ENCODE measurements around the gene VSIG2.

The VSIG2 gene

GRCh38 chr11:124752471-124753102, 532 bp upstream of the VSIG2 start:
- in situ Hi-C loops (cut with HindIII; ENCODE audit: low pct_ligation_motif_present, low pct_unique_long_range_greater_than_20kb, low sequenced_read_pairs) = no loop called here

DNA sequence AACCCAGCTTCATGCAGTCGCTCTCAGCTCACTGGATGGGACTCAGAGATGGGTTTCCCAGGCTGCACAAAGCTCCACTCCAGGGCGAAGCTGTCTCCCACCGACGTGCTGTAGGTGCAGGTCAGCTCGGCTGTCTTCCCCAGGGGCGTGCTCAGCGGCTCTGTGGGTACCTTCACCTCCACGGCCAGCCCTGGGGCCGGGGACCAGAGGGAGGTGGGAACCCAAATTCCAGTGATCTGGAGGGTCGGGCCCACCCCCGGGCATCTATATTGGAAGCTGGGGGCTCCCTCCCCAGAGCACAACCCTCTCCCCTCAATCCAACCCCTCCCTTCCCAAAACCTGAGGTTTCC, 689 bp downstream of the VSIG2 start:
- DNase-seq = no peak

More at GRCh38 chr11:124752471-124753102, 532 bp upstream of the VSIG2 start:
- DNase-seq = no peak

DNA sequence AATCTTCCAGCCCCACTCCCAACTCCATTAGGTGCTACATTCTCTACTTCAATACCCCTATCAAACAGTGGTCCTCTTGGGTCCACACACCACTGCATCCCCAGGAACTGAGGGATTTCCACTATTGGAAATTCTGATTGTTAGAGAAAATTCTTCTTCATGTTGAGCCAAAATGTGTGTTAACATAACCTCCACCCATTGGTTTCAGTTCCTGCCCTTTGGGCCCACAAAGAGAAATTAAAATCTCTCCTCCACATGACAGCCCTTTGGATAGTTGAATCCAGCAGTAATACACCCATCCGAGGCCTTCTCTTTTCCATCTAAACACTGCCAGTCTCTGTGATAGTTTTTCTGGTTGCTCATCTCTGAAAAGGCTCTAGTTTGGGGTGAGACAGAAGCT, 2.1 kb downstream of the VSIG2 start:
- in situ Hi-C loops (cut with HindIII; ENCODE audit: low pct_ligation_motif_present, low pct_unique_long_range_greater_than_20kb, low sequenced_read_pairs) = no loop called here
- no peak for DNase-seq

More for the DNA sequence above, 689 bp downstream of the VSIG2 start:
- in situ Hi-C loops (cut with HindIII; ENCODE audit: low pct_ligation_motif_present, low pct_unique_long_range_greater_than_20kb, low sequenced_read_pairs) = no loop called here

DNA sequence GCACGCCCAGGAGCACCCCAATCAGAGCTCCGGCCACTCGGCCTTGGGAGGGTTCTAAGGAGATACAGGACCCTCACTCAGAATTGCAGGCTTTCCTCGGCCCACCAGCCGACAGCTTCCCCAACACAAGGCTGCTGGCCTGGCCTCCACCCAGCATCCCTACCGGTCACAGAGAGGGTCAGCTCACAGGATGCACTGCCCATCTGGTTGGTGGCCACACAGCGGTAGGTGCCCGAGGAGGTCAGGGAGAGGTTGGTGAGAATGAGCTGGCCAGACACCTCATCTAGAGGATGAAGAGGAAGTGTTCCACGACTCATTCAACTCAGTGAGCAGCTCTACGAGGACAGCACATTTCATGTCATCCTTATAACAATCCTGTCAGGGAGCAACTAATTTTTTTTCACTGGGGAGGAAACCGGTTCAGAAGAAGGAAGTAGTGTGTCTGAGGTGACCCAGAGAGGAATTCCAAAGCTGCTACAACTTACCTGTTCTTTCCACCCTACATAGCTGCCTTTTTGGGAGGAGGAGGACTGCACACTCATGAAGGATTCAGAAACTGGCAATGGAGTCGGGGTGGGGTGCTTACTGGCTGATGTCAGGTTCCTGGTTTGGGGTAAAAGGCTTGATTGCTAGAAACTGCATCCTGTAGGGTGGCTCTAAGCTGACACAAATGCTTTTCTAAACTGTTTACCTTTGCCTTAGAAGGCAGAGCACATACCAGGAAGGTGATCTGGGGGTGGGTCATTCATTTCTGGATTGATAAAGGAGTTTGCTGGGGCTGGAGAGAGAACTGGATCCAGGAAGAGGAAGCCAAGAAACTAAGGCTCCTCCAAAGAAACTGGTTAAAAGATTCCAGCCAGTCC, 3.3 kb downstream of the VSIG2 start:
- in situ Hi-C loops (cut with HindIII; ENCODE audit: low pct_ligation_motif_present, low pct_unique_long_range_greater_than_20kb, low sequenced_read_pairs) = no loop called here
- peak; percentile 21 for DNase-seq

- no peak for DNase-seq
- in situ Hi-C loops (cut with HindIII; ENCODE audit: low pct_ligation_motif_present, low pct_unique_long_range_greater_than_20kb, low sequenced_read_pairs) = no loop called here
Observed at GRCh38 chr11:124748100-124748418, 4.0 kb downstream of the VSIG2 start.

- DNase-seq = no peak
- in situ Hi-C loops (cut with HindIII; ENCODE audit: low pct_ligation_motif_present, low pct_unique_long_range_greater_than_20kb, low sequenced_read_pairs) = no loop called here
Observed at GRCh38 chr11:124747406-124748099, 4.5 kb downstream of the VSIG2 start.

GRCh38 chr11:124746621-124747243, 5.3 kb downstream of the VSIG2 start:
- in situ Hi-C loops (cut with HindIII; ENCODE audit: low pct_ligation_motif_present, low pct_unique_long_range_greater_than_20kb, low sequenced_read_pairs) = no loop called here

GRCh38 chr11:124745835-124746620, 6.0 kb downstream of the VSIG2 start:
- in situ Hi-C loops (cut with HindIII; ENCODE audit: low pct_ligation_motif_present, low pct_unique_long_range_greater_than_20kb, low sequenced_read_pairs) = no loop called here
- peak; percentile 38 for DNase-seq

More at GRCh38 chr11:124746621-124747243, 5.3 kb downstream of the VSIG2 start:
- DNase-seq = peak; percentile 87

- no peak for DNase-seq
- in situ Hi-C loops (cut with HindIII; ENCODE audit: low pct_ligation_motif_present, low pct_unique_long_range_greater_than_20kb, low sequenced_read_pairs) = no loop called here
Observed at GRCh38 chr11:124745270-124745834, 6.7 kb downstream of the VSIG2 start.

- in situ Hi-C loops (cut with HindIII; ENCODE audit: low pct_ligation_motif_present, low pct_unique_long_range_greater_than_20kb, low sequenced_read_pairs) = no loop called here
Observed at GRCh38 chr11:124743050-124743449, 9.0 kb downstream of the VSIG2 start.

GRCh38 chr11:124742555-124742954, 9.5 kb downstream of the VSIG2 start:
- DNase-seq = no peak
- in situ Hi-C loops (cut with HindIII; ENCODE audit: low pct_ligation_motif_present, low pct_unique_long_range_greater_than_20kb, low sequenced_read_pairs) = no loop called here

More at GRCh38 chr11:124743050-124743449, 9.0 kb downstream of the VSIG2 start:
- DNase-seq = no peak

DNA sequence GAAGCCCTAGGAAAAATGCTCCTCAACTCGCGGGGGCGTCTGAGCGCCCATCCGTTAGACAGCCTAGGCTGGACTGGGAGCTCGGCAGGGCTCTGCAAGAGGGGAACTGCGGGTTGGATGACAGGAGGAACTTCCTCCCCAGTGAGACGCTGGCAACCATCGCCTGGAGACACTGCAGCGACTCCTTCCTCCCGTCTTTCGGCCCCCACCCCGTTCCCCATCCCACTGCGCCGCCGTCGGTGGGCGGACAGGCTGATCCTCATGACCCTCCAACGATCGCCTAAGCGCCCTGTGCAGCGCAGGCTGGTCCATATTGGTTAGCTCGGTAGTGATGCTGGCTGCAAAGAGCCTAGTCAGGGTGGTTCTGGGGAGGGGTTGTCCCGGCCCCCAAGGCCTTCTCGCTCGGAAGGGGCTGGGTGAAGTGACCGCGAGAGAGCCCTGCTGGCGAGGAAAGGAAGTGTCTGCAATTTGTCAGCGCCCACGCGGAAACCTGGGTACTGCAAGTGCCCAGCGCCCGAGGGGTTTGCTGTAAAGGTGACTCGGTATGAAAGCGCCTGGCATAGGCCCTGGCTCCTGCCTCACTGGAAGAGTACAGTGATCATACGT, 11.7 kb downstream of the VSIG2 start:
- in situ Hi-C loops (cut with HindIII; ENCODE audit: low pct_ligation_motif_present, low pct_unique_long_range_greater_than_20kb, low sequenced_read_pairs) = no loop called here
- DNase-seq = peak; percentile 25

DNA sequence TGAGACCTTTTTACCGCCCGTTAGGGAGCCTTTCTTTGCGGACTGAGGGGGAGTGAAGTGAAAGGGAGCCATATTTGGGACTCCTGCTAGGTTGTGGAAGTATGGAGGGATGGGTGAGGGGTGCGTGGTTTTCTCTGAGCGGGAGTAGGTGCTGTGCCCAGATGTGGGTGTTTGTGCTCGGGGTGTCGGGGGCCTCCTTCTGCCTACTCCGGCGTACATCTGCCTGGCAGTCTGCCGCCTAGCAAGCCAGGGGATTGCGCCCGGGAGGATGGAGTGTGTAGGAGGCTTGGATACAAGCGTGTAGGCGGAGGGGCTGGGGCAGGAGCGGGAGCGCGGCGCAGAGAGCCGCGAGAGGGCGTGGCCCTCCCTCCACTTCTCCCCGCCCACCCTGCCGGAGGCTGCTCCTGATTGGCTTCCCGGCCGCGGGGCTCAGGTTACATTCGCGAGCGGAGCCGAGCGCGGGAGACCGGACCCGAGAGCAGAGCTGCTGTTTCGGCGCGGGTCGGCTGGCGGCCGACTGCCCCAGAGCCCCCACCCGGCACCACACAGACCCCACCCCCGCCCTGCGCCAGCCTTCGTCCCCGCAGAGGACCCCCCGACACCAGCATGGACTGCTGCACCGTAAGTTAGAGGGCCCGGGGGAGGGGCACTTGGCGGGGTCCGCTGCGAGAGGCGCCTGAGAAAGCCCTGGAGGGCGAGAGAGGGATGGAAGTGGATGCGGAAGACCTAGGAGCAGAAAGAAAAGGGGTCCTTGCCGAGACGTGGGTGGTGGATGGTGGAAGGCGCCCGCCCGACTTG, 12.4 kb downstream of the VSIG2 start, which contains the start of gene NRGN:
NRGN (plus strand) TSS at position 464 of the 798 bp plus-strand sequence; CDS start at position 607, 143 bp downstream.
- in situ Hi-C loops (cut with HindIII; ENCODE audit: low pct_ligation_motif_present, low pct_unique_long_range_greater_than_20kb, low sequenced_read_pairs) = no loop called here
- DNase-seq = peak; percentile 90

DNA sequence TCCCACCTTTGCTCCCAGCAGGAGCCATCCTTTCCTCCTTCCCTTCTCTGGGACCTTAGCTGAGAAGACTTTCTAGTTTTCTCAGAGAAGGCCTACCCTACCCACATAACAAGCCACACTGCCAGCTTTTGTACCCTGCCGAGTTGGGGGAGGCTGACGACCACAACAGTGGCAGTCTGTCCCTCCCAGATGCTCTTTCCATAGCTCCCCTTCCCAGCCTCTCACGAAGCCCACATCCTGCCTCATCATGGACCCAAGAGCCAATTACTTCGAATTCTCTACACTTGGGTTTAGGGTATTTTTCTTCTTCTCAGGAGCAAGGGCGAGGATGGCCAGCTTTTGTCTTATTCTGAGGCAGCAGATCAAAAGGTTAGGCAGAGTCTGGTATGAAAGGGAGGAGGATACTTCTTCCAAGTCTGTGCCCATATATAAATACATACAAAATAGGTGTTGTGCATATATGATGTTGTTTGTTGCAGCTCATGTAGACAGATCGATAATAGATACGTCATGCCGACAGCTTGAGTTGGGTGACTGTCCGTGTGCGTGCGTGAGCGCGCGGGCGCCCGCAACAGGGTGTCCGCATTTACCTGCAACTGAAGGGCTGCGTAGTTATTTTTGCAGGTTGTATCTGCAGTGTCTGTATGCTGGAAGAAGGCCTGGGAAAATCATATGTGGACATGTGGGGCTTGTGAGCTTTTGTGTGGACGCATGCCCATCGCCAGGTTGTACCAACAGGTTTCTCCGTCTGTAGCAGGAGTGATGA, 13.2 kb downstream of the VSIG2 start:
- DNase-seq = no peak
- in situ Hi-C loops (cut with HindIII; ENCODE audit: low pct_ligation_motif_present, low pct_unique_long_range_greater_than_20kb, low sequenced_read_pairs) = no loop called here

DNA sequence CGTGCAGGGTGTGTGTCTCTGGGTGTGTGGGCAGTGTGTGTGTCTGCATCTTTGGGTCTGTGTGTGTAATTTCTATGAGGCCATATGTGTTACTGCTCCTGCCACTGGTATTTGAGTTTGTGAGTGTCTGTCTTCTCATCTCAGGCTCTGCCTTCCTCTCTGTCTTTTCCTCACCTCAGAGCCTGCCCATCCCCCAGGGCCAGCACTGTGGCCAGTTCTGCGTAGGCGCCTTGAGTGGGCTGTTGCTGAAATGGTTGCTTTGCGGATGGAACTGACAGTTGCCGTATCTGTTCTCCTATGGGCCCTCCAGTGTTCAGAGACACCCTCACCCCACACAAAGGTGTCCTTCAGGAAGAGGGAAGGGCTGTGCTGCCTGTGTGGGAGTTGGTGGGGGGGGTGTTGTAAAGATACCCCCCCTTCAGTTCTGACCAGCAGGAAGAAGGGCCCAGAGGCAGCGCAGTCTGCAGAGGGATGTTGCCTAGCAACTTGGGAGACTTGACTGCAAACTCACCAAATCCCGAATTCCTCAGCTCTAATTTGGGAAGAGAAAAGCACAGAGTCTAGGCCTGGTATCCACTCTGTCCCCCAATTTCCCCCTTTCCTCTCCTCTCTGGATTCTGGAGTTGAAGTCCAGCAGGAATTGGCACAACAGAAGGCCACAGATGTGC, 14.3 kb downstream of the VSIG2 start:
- in situ Hi-C loops (cut with HindIII; ENCODE audit: low pct_ligation_motif_present, low pct_unique_long_range_greater_than_20kb, low sequenced_read_pairs) = no loop called here
- DNase-seq = no peak

GRCh38 chr11:124736736-124737135, 15.3 kb downstream of the VSIG2 start:
- in situ Hi-C loops (cut with HindIII; ENCODE audit: low pct_ligation_motif_present, low pct_unique_long_range_greater_than_20kb, low sequenced_read_pairs) = no loop called here
- DNase-seq = no peak

Data from ACHN (cell line).